Measurements from ENCODE around the gene LSS. TPM values are rescaled to one million over a fixed set of nuclear protein-coding genes. Genes with fewer than 3 reads are reported as not detected.

Gene LSS
- total and polyA plus RNA-seq, 10 of the 15 experiments (the other 5 are each of a cell fraction or from before 2014, with no cell fraction given): 2.9 to 82.4 (median 27.5) TPM

DNA sequence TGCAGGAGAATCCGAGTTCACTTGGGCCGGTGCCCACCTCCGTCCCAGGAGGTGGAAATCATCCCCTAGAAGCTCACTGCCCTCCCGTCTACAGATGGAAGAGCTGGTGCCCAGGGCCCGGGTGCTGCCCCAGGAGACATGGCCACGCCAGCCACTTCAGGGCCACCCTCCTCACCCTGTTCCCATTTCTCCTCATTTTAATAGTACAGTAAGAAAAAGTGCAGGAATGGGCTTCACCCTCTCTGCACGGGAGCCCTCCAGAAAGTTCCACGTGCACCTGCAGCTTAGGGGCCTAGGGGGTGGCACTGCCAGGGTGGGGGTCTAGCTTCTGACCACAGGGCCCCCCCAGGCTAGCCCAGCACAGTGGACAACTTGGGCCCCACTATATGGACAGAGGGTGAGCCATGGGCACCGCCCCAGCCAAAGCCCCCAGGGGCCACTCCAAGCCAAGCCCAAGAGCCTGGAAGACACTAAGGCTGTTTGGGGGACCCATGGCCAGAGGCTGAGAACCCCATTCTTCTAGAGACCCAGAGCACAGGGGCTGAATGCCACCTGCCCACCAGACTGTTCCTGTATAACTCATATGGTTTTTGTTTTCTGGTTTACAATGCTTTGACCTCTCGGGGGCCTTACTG, 69.8 kb downstream of the LSS start (continued):
- TF ChIP-seq, protein P1, sequence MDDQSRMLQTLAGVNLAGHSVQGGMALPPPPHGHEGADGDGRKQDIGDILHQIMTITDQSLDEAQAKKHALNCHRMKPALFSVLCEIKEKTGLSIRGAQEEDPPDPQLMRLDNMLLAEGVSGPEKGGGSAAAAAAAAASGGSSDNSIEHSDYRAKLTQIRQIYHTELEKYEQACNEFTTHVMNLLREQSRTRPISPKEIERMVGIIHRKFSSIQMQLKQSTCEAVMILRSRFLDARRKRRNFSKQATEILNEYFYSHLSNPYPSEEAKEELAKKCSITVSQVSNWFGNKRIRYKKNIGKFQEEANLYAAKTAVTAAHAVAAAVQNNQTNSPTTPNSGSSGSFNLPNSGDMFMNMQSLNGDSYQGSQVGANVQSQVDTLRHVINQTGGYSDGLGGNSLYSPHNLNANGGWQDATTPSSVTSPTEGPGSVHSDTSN (IDR thresholded peaks at IDR 0.05; ENCODE audit: insufficient replicate concordance, low read depth, low read length): no peak
- TF ChIP-seq, protein P2, sequence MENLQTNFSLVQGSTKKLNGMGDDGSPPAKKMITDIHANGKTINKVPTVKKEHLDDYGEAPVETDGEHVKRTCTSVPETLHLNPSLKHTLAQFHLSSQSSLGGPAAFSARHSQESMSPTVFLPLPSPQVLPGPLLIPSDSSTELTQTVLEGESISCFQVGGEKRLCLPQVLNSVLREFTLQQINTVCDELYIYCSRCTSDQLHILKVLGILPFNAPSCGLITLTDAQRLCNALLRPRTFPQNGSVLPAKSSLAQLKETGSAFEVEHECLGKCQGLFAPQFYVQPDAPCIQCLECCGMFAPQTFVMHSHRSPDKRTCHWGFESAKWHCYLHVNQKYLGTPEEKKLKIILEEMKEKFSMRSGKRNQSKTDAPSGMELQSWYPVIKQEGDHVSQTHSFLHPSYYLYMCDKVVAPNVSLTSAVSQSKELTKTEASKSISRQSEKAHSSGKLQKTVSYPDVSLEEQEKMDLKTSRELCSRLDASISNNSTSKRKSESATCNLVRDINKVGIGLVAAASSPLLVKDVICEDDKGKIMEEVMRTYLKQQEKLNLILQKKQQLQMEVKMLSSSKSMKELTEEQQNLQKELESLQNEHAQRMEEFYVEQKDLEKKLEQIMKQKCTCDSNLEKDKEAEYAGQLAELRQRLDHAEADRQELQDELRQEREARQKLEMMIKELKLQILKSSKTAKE (IDR thresholded peaks at IDR 0.05; ENCODE audit: low read depth, poor library complexity, severe bottlenecking): no peak
- TF ChIP-seq IKZF1 (conservative IDR thresholded peaks at IDR 0.05): no peak
- TF ChIP-seq ZNF217 (IDR thresholded peaks at IDR 0.05): no peak
- no peak for TF ChIP-seq PKNOX1 (IDR thresholded peaks at IDR 0.05)
- TF ChIP-seq NR2F1 (conservative IDR thresholded peaks at IDR 0.05): no peak

GRCh38 chr21:46157987-46158451, 70.6 kb downstream of the LSS start:
- intact Hi-C loops (cut with micrococcal nuclease; ENCODE audit: unreplicated experiment): no loop called here

More at GRCh38 chr21:46157987-46158451, 70.6 kb downstream of the LSS start:
- in situ Hi-C loops (cut with MboI): no loop called here
- 64% methylated on average over 15 of the region's 15 CpGs for WGBS (ENCODE audit: insufficient coverage, insufficient replicate concordance, low lambda C conversion rate, missing lambda C conversion rate)
- H3K4me3 ChIP-seq: no peak overlapping the region
- BruUV-seq (replicated peaks): no TSS peak
- ChIA-PET POLR2A (interaction anchor here (0.6 kb wide), 1 partner anchor 80 kb away, joined by 4 read pairs; no protein-coding TSS in a partner anchor), CTCF (no interaction called here), RAD21 (ENCODE audit: unreplicated experiment) (no interaction called here), SMC1A (ENCODE audit: uncharacterized antibody, unreplicated experiment) (no interaction called here)
- DNase-seq (ENCODE audit: low read depth, low spot score) (no peak), ATAC-seq (no peak), FAIRE-seq (no peak)
- no peak overlapping the region for H3K4me2 ChIP-seq (ENCODE audit: control insufficient read depth, insufficient read depth)
- H3K9ac ChIP-seq (ENCODE audit: control insufficient read depth, insufficient read depth, low read length): no peak overlapping the region
- no peaks in the 10 kb centered on the region for H3K79me2 ChIP-seq (ENCODE audit: control insufficient read depth, insufficient read depth, low read length)
- H3K27me3 ChIP-seq (replicated peaks in 1 of 2; ENCODE audit: control insufficient read depth in 2 of 2, insufficient read depth in 2 of 2, low read length in 1 of 2): no peaks in the 10 kb centered on the region
- H3K36me3 ChIP-seq (ENCODE audit: control insufficient read depth in 2 of 2, insufficient read depth in 2 of 2, low read length in 1 of 2): no peaks in the 10 kb centered on the region
- H2AFZ ChIP-seq (ENCODE audit: control insufficient read depth, low read depth, low read length): no peak overlapping the region
- TF ChIP-seq KDM1A (IDR thresholded peaks at IDR 0.05; ENCODE audit: borderline replicate concordance): no peak
- no peak for TF ChIP-seq ZSCAN29 (IDR thresholded peaks at IDR 0.05)
- no peak for TF ChIP-seq SRF (IDR thresholded peaks at IDR 0.05; ENCODE audit: low read depth in 2 of 2, low read length in 2 of 2)
- no peaks in the 10 kb centered on the region for H4K20me1 ChIP-seq (ENCODE audit: control insufficient read depth, insufficient read depth)
- no peak overlapping the region for H3K27ac ChIP-seq (ENCODE audit: control insufficient read depth, insufficient read depth)
- no peaks in the 10 kb centered on the region for H3K4me1 ChIP-seq (ENCODE audit: control insufficient read depth, insufficient read depth, low read length)
- H3K9me3 ChIP-seq (replicated peaks; ENCODE audit: control insufficient read depth, insufficient read depth, low read length): no peaks in the 10 kb centered on the region; the same call in 2 of the 3 replicates

Data from GM12878 (cell line).